ENCODE data around the gene TBC1D22A. TPM values are rescaled to one million over a fixed set of nuclear protein-coding genes. Genes with fewer than 3 reads are reported as not detected.

Gene TBC1D22A
- polyA plus RNA-seq, 1 donor (not counting 4 experiments of a cell fraction or from before 2014, with no cell fraction given): 20.9 TPM

- Histone ChIP-seq H3K9me1 (ENCODE audit: control insufficient read depth, extremely low read depth, insufficient read depth, low read length) (no peaks in the 10 kb centered on the region), H3K9ac (ENCODE audit: control insufficient read depth, extremely low read depth, insufficient read depth, low read length) (no peak overlapping the region), H4K20me1 (ENCODE audit: control insufficient read depth, extremely low read depth, insufficient read depth, low read length) (no peaks in the 10 kb centered on the region), H3K4me2 (ENCODE audit: control insufficient read depth, extremely low read depth, insufficient read depth, low read depth, low read length) (no peak overlapping the region), H3K36me3 (ENCODE audit: control insufficient read depth in 2 of 2, extremely low read depth in 1 of 2, insufficient read depth in 2 of 2, low read length in 2 of 2) (no peaks in the 10 kb centered on the region), H3K4me3 (ENCODE audit: control insufficient read depth in 2 of 3, extremely low read depth in 1 of 3, insufficient read depth in 2 of 3, low read depth in 1 of 3, low read length in 3 of 3) (no peak overlapping the region), H2AFZ (ENCODE audit: control insufficient read depth, low read length) (no peak overlapping the region), H3K27me3 (ENCODE audit: control insufficient read depth, extremely low read depth, insufficient read depth, low read length) (no peaks in the 10 kb centered on the region), H3K79me2 (ENCODE audit: control insufficient read depth, insufficient read depth, low read length) (no peaks in the 10 kb centered on the region), H3K4me1 (ENCODE audit: control insufficient read depth, extremely low read depth, insufficient read depth, low read length) (peaks cover 20% of the 10 kb centered on the region), H3K9me3 (ENCODE audit: control insufficient read depth, low read depth, low read length) (no peaks in the 10 kb centered on the region), H3K27ac (ENCODE audit: control insufficient read depth, insufficient read depth, low read length) (no peak overlapping the region)
- TF ChIP-seq CTCF (optimal IDR thresholded peaks at IDR 0.05 in 1 of 3, IDR thresholded peaks at IDR 0.05 in 1 of 3, conservative IDR thresholded peaks at IDR 0.05 in 1 of 3; ENCODE audit: extremely low read depth in 1 of 3, insufficient read depth in 2 of 3, low read length in 3 of 3): no peak
- TF ChIP-seq EZH2 (IDR thresholded peaks at IDR 0.05; ENCODE audit: low read length): no peak
- DNase-seq (ENCODE audit: low read depth, low spot score) (no peak), FAIRE-seq (no peak)
- dilution Hi-C loops (cut with MboI; ENCODE audit: extremely low pct_ligation_motif_present, low sequenced_read_pairs): no loop called here
Observed at GRCh38 chr22:47036936-47037485, 274.6 kb downstream of the TBC1D22A start.

- Histone ChIP-seq H3K9me1 (ENCODE audit: control insufficient read depth, extremely low read depth, insufficient read depth, low read length) (no peaks in the 10 kb centered on the region), H4K20me1 (ENCODE audit: control insufficient read depth, extremely low read depth, insufficient read depth, low read length) (no peaks in the 10 kb centered on the region), H3K4me2 (ENCODE audit: control insufficient read depth, extremely low read depth, insufficient read depth, low read depth, low read length) (no peak overlapping the region), H3K79me2 (ENCODE audit: control insufficient read depth, insufficient read depth, low read length) (no peaks in the 10 kb centered on the region), H3K27me3 (ENCODE audit: control insufficient read depth, extremely low read depth, insufficient read depth, low read length) (no peaks in the 10 kb centered on the region), H3K4me1 (ENCODE audit: control insufficient read depth, extremely low read depth, insufficient read depth, low read length) (peaks cover 7% of the 10 kb centered on the region), H2AFZ (ENCODE audit: control insufficient read depth, low read length) (no peak overlapping the region), H3K9ac (ENCODE audit: control insufficient read depth, extremely low read depth, insufficient read depth, low read length) (no peak overlapping the region), H3K36me3 (ENCODE audit: control insufficient read depth in 2 of 2, extremely low read depth in 1 of 2, insufficient read depth in 2 of 2, low read length in 2 of 2) (peaks cover 0 to 1% of the 10 kb centered on the region in 2 experiments), H3K27ac (ENCODE audit: control insufficient read depth, insufficient read depth, low read length) (no peak overlapping the region), H3K9me3 (ENCODE audit: control insufficient read depth, low read depth, low read length) (no peaks in the 10 kb centered on the region), H3K4me3 (ENCODE audit: control insufficient read depth in 2 of 3, extremely low read depth in 1 of 3, insufficient read depth in 2 of 3, low read depth in 1 of 3, low read length in 3 of 3) (no peak overlapping the region)
- DNase-seq (ENCODE audit: low read depth, low spot score) (no peak), FAIRE-seq (no peak)
- dilution Hi-C loops (cut with MboI; ENCODE audit: extremely low pct_ligation_motif_present, low sequenced_read_pairs): no loop called here
- TF ChIP-seq EZH2 (IDR thresholded peaks at IDR 0.05; ENCODE audit: low read length): no peak
- TF ChIP-seq CTCF (optimal IDR thresholded peaks at IDR 0.05 in 1 of 3, IDR thresholded peaks at IDR 0.05 in 1 of 3, conservative IDR thresholded peaks at IDR 0.05 in 1 of 3; ENCODE audit: extremely low read depth in 1 of 3, insufficient read depth in 2 of 3, low read length in 3 of 3): no peak
Observed at GRCh38 chr22:47038206-47038835, 275.9 kb downstream of the TBC1D22A start.

All from keratinocyte (primary cell).